Measurements from ENCODE around the gene DRC1.

GRCh38 chr2:26395394-26395793 is 6.3 kb upstream of the DRC1 start:
- TF ChIP-seq CTCF (conservative IDR thresholded peaks at IDR 0.05 in 1 of 2, IDR thresholded peaks at IDR 0.05 in 1 of 2; ENCODE audit: low read depth in 1 of 2, low read length in 2 of 2) (no peak), EZH2 (IDR thresholded peaks at IDR 0.05; ENCODE audit: low read length, missing control alignments) (no peak)
